Nephron (organoid): ENCODE data around the gene PRKAR1B.

Source experiments
- H3K27ac Mint-ChIP-seq, 3 experiments: 2 replicates each; pipeline ENCODE4 v1.8.0; 2020; ENCODE audit warnings: mixed read lengths in 3 of 3, mild to moderate bottlenecking in 2 of 3, moderate library complexity in 1 of 3
- H3K27me3 Mint-ChIP-seq: 2 replicates; pipeline ENCODE4 v1.8.0; 2021; ENCODE audit warnings: low read depth, mild to moderate bottlenecking, moderate library complexity, mixed read lengths
- H3K36me3 Mint-ChIP-seq: 2 replicates; pipeline ENCODE4 v1.8.0; 2020; ENCODE audit warnings: low read depth, mixed read lengths
- H3K4me1 Mint-ChIP-seq: 2 replicates; pipeline ENCODE4 v1.8.0; 2020; ENCODE audit warnings: mixed read lengths
- H3K4me3 Mint-ChIP-seq, 3 experiments: 2 replicates each; pipeline ENCODE4 v1.8.0; 2020; ENCODE audit warnings: mild to moderate bottlenecking in 3 of 3, mixed read lengths in 3 of 3, moderate library complexity in 2 of 3
- H3K9me3 Mint-ChIP-seq: 2 replicates; pipeline ENCODE4 v1.8.0; 2020; ENCODE audit warnings: mixed read lengths
- CTCF ChIP-seq, 3 experiments: fragments of 200-600 bp; sonication (generic); IDR thresholded peaks; one replicate each; pipeline ENCODE4 v1.5.0; 2021; ENCODE audit warnings: antibody characterized with exemption in 3 of 3; ENCODE audit not compliant: unreplicated experiment in 3 of 3

The PRKAR1B gene

GRCh38 chr7:672891-673290, 54.2 kb downstream of the PRKAR1B start:
- no peak for TF ChIP-seq CTCF (IDR thresholded peaks at IDR 0.05; ENCODE audit: unreplicated experiment in 3 of 3)
- H3K27me3 Mint-ChIP-seq: peaks cover 10% of the 10 kb centered on the region
- H3K36me3 Mint-ChIP-seq: peaks cover 39% of the 10 kb centered on the region
- no peak overlapping the region for H3K27ac Mint-ChIP-seq
- H3K4me1 Mint-ChIP-seq: peaks cover 9% of the 10 kb centered on the region
- H3K4me3 Mint-ChIP-seq: no peak overlapping the region
- no peaks in the 10 kb centered on the region for H3K9me3 Mint-ChIP-seq

DNA sequence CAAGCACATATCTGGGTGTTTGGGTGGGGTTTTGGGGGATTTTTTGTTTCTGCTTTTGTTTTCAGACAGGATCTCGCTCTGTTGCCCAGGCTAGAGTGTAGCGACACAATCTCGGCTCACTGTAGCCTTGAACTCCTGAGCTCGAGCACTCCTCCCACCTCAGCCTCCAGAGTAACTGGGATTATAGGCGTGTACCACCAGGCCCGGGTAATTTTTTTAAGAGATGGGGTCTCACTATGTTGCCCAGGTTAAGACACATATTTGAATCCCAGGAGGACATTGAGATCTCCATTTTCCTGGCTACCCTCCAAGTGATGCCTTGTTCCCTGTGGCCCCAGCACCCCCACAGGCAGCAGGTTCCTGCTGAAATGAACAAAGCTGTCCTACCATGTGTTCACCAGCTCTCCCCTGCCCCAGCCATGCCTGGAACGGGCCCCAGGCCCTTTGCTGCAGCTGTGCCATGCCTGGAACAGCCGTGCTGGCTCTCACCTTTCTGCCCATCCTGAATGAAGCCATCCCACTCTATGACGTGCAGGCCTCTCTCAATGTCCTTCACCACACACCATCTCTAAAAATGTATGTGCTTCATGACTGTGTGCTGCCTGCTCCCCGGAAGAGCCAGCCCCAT, 55.6 kb downstream of the PRKAR1B start:
- H3K27me3 Mint-ChIP-seq: peaks cover 10% of the 10 kb centered on the region
- no peaks in the 10 kb centered on the region for H3K9me3 Mint-ChIP-seq
- TF ChIP-seq CTCF (IDR thresholded peaks at IDR 0.05; ENCODE audit: unreplicated experiment in 3 of 3): no peak
- H3K4me1 Mint-ChIP-seq: peaks cover 9% of the 10 kb centered on the region
- peaks cover 33% of the 10 kb centered on the region for H3K36me3 Mint-ChIP-seq
- H3K4me3 Mint-ChIP-seq: no peak overlapping the region
- H3K27ac Mint-ChIP-seq: peak overlapping the region in 2 of 3 experiments; percentile 45 to 57

DNA sequence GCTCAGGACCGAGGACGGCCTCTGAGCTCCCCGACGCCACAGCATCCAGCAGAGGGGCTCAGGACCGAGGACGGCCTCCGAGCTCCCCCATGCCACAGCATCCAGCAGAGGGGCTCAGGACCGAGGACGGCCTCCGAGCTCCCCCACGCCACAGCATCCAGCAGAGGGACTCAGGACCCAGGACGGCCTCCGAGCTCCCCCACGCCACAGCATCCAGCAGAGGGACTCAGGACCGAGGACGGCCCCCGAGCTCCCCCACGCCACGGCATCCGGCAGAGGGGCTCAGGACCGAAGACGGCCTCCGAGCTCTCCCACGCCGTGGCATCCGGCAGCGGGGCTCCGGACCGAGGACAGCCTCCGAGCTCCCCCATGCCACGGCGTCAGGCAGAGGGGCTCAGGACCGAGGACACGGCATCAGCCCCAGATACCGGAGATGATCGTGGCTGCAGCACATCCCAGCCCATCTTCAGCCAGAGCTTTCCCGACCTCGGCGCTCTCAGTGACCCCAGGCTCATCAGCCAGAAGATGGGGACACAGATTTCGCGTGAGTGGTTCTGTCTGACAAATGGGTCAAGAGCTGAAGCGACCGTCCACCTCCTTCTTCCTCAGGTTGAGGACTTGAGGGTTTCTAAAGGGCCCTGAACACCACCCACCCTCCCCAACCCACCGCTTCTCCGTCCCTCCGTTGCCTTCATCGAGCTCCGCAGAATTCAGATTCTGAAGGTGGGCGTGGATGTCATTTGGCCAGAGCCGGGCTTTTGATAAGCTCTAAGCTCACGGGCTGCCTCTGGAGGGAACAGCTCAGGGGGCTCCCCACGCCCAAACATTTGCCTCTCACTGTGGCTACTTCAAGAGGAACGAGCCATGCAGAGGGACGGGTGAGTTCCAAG, 56.3 kb downstream of the PRKAR1B start:
- Mint-ChIP-seq H3K27ac (peak overlapping the region in 1 of 3 experiments; percentile 45), H3K27me3 (peaks cover 10% of the 10 kb centered on the region), H3K9me3 (no peaks in the 10 kb centered on the region), H3K4me1 (peaks cover 14% of the 10 kb centered on the region), H3K4me3 (no peak overlapping the region), H3K36me3 (peaks cover 26% of the 10 kb centered on the region)
- no peak for TF ChIP-seq CTCF (IDR thresholded peaks at IDR 0.05; ENCODE audit: unreplicated experiment in 3 of 3)

GRCh38 chr7:668958-669357, 58.1 kb downstream of the PRKAR1B start:
- TF ChIP-seq CTCF (IDR thresholded peaks at IDR 0.05; ENCODE audit: unreplicated experiment in 3 of 3): no peak
- peaks cover 23% of the 10 kb centered on the region for H3K4me1 Mint-ChIP-seq
- H3K27me3 Mint-ChIP-seq: peaks cover 9% of the 10 kb centered on the region
- no peak overlapping the region for H3K27ac Mint-ChIP-seq
- no peaks in the 10 kb centered on the region for H3K9me3 Mint-ChIP-seq
- H3K36me3 Mint-ChIP-seq: peaks cover 12% of the 10 kb centered on the region
- H3K4me3 Mint-ChIP-seq: no peak overlapping the region

DNA sequence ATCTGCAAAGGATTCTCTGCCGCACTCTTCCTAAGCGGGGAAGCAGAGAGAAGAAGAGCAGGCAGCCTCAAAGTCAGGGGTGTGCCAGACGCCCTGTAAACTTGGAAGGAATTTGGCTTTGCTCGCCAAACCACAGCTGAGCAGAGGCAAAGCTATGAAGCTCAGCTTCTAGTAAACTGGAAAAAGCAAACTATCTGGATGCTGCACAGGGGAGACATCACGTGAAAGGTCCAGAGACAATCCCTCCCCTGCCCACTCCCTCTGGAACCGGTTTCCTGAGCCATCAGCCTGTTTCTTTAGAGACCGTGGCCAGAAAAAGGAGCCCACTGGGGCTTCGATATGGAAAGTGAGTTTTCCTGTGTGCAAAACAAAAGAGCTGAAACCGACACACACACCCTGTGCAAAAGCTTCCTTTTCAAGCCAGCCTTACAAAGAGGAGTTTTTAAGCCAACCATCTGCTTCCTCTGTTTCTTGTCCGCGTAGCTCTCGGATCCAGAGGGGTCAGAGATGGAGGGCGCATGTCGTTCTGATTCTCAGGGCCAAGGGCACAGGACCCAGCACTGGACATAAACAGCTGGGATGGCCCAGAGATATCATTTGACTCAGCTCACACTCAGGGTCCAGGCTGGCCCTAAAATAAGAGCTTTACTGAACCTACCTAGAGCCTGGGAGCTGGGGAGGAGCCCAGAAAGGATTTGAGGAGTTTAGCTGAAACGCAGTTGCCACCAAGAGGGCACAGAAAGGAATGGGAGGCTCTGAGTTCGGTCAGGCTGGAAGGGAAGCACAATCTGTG, 58.7 kb downstream of the PRKAR1B start:
- H3K4me1 Mint-ChIP-seq: peaks cover 29% of the 10 kb centered on the region
- no peaks in the 10 kb centered on the region for H3K9me3 Mint-ChIP-seq
- H3K4me3 Mint-ChIP-seq: no peak overlapping the region
- no peak for TF ChIP-seq CTCF (IDR thresholded peaks at IDR 0.05; ENCODE audit: unreplicated experiment in 3 of 3)
- H3K27me3 Mint-ChIP-seq: peaks cover 6% of the 10 kb centered on the region
- H3K27ac Mint-ChIP-seq: no peak overlapping the region
- H3K36me3 Mint-ChIP-seq: peaks cover 11% of the 10 kb centered on the region
